ENCODE measurements around the gene LDLRAD3.

LDLRAD3 gene

GRCh38 chr11:36062796-36063365, 119.0 kb downstream of the LDLRAD3 start:
- TF ChIP-seq CTCF (conservative IDR thresholded peaks at IDR 0.05; ENCODE audit: low read depth): no peak
- no peak for DNase-seq (ENCODE audit: low spot score)
- no peak overlapping the region for H3K27ac ChIP-seq
- CTCF ChIA-PET: no interaction called here
- POLR2A ChIA-PET (ENCODE audit: low non-redundant PET): no interaction called here

- no peak for DNase-seq (ENCODE audit: low spot score)
- POLR2A ChIA-PET (ENCODE audit: low non-redundant PET): no interaction called here
- TF ChIP-seq CTCF (conservative IDR thresholded peaks at IDR 0.05; ENCODE audit: low read depth): no peak
- CTCF ChIA-PET: no interaction called here
- no peak overlapping the region for H3K27ac ChIP-seq
These were observed 121.6 kb downstream of the LDLRAD3 start for GRCh38 chr11:36065436-36065835.

- ChIA-PET POLR2A (ENCODE audit: low non-redundant PET) (no interaction called here), CTCF (no interaction called here)
- no peak overlapping the region for H3K27ac ChIP-seq
- TF ChIP-seq CTCF (conservative IDR thresholded peaks at IDR 0.05; ENCODE audit: low read depth): no peak
- no peak for DNase-seq (ENCODE audit: low spot score)
These were observed 123.0 kb downstream of the LDLRAD3 start for GRCh38 chr11:36066891-36067290.

GRCh38 chr11:36069576-36070212, 125.8 kb downstream of the LDLRAD3 start:
- no peak overlapping the region for H3K27ac ChIP-seq
- ChIA-PET POLR2A (ENCODE audit: low non-redundant PET) (no interaction called here), CTCF (interaction anchor here (0.6 to 1.0 kb wide), 5 partner anchors 50 to 744 kb away, joined by 3 to 4 read pairs (median 3); no protein-coding TSS in a partner anchor)
- DNase-seq (ENCODE audit: low spot score): no peak
- TF ChIP-seq CTCF (conservative IDR thresholded peaks at IDR 0.05; ENCODE audit: low read depth): no peak

- H3K27ac ChIP-seq: no peak overlapping the region
- ChIA-PET POLR2A (ENCODE audit: low non-redundant PET) (no interaction called here), CTCF (interaction anchor here (0.6 to 0.7 kb wide), 3 partner anchors 51 to 745 kb away, joined by 3 to 4 read pairs (median 3); no protein-coding TSS in a partner anchor)
- TF ChIP-seq CTCF (conservative IDR thresholded peaks at IDR 0.05; ENCODE audit: low read depth): no peak
- DNase-seq (ENCODE audit: low spot score): no peak
These were observed 126.5 kb downstream of the LDLRAD3 start for GRCh38 chr11:36070213-36070953.

GRCh38 chr11:36070954-36071330, 127.1 kb downstream of the LDLRAD3 start:
- no peak for TF ChIP-seq CTCF (conservative IDR thresholded peaks at IDR 0.05; ENCODE audit: low read depth)
- POLR2A ChIA-PET (ENCODE audit: low non-redundant PET): no interaction called here
- CTCF ChIA-PET: no interaction called here
- no peak overlapping the region for H3K27ac ChIP-seq
- no peak for DNase-seq (ENCODE audit: low spot score)
